Vagina (tissue), 2 donors: Measurements from ENCODE around the gene STXBP6.

Source experiments
- CTCF ChIP-seq, 3 experiments: fragments of 450-650 bp in 2 of 3; fragments of 200-600 bp in 1 of 3; sonication (generic) in 1 of 3; IDR thresholded peaks; one replicate each; pipeline ENCODE4 v1.5.1; 2017 to 2019; ENCODE audit warnings: antibody characterized with exemption in 3 of 3, mild to moderate bottlenecking in 2 of 3, moderate library complexity in 2 of 3
- POLR2A ChIP-seq, 2 donors: fragments of 450-650 bp; IDR thresholded peaks; one replicate each; pipeline ENCODE4 v1.6.1; 2017; ENCODE audit warnings: antibody characterized with exemption in 2 of 2, mild to moderate bottlenecking in 2 of 2, moderate library complexity in 2 of 2
- POLR2AphosphoS5 ChIP-seq, 2 donors: sonication (generic); formaldehyde crosslinking; IDR thresholded peaks; one replicate each; pipeline ENCODE4 v1.9.0; 2017; ENCODE audit warnings: antibody characterized with exemption in 2 of 2, mild to moderate bottlenecking in 2 of 2, low read depth in 1 of 2; ENCODE audit not compliant: insufficient read depth in 1 of 2

DNA sequence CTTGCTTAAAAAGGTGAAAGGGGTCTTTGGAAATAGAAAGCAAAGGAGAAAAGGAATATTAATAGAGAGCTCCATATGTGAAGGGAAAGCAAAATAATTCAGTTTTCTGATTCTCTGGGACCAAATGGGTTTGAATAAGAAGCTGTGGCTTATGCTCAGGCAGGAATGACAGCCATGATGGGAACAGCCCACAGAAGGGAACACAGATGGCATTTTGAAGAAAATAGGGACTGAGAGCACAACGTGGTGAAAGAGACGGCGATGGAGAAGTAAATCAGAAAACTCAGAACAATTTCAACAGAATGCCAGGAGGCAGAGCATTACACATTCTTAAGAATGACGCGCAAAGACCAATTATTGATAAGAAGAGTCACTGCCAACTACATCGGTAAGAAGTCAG, 102.8 kb downstream of the STXBP6 start:
- TF ChIP-seq CTCF (IDR thresholded peaks at IDR 0.05) (no peak), POLR2A (IDR thresholded peaks at IDR 0.05) (no peak), POLR2AphosphoS5 (IDR thresholded peaks at IDR 0.05; ENCODE audit: insufficient read depth in 1 of 2, low read depth in 1 of 2) (no peak)
